Fibroblast of skin of right biceps (primary cell): Measurements from ENCODE around the gene SLC35G6.
"Not testable (repeated sequence)": the region's sequence is repeated elsewhere in the genome, so short reads cannot be mapped to it uniquely, and the experiment has no call there.

Experiments used
- DNase-seq: peaks from one replicate; pipeline ENCODE4 v3.0.0-alpha.2; 2013

SLC35G6 gene

GRCh38 chr17:7479213-7480088 lies 1.8 kb upstream of the SLC35G6 start, which contains the start of gene ZBTB4:
Gene ZBTB4, minus strand, starts transcription at chr17:7479631. Its CDS starts 12,830 bp downstream, at chr17:7466801.
- peak; percentile 60 for DNase-seq

GRCh38 chr17:7480089-7480384 lies 1.2 kb upstream of the SLC35G6 start:
- no peak for DNase-seq

GRCh38 chr17:7481842-7482741 lies 846 bp downstream of the SLC35G6 start:
- DNase-seq, result not testable (repeated sequence)

- not testable (repeated sequence) for DNase-seq
Observed at GRCh38 chr17:7482742-7483088, 1.5 kb downstream of the SLC35G6 start.

- peak; percentile 95 for DNase-seq
Observed at GRCh38 chr17:7483255-7484066, 2.2 kb downstream of the SLC35G6 start.

- DNase-seq, result peak; percentile 97
Observed at GRCh38 chr17:7484067-7484918, 3.0 kb downstream of the SLC35G6 start, which contains the start of gene POLR2A. Gene POLR2A, plus strand, starts transcription at chr17:7484366.

GRCh38 chr17:7484919-7485377 lies 3.7 kb downstream of the SLC35G6 start:
- no peak for DNase-seq

- no peak for DNase-seq
Observed at GRCh38 chr17:7486181-7486580, 4.9 kb downstream of the SLC35G6 start.

GRCh38 chr17:7490144-7490543 lies 8.9 kb downstream of the SLC35G6 start:
- no peak for DNase-seq

GRCh38 chr17:7491583-7491982 lies 10.3 kb downstream of the SLC35G6 start:
- DNase-seq, result no peak

- DNase-seq, result no peak
Observed at GRCh38 chr17:7493941-7494340, 12.7 kb downstream of the SLC35G6 start.

- DNase-seq, result no peak
Observed at GRCh38 chr17:7495906-7496434, 14.7 kb downstream of the SLC35G6 start.

GRCh38 chr17:7496470-7497183 lies 15.4 kb downstream of the SLC35G6 start:
- DNase-seq, result no peak

GRCh38 chr17:7497228-7497627 lies 16.0 kb downstream of the SLC35G6 start:
- DNase-seq, result no peak

GRCh38 chr17:7497636-7498035 lies 16.4 kb downstream of the SLC35G6 start:
- no peak for DNase-seq

- DNase-seq, result no peak
Observed at GRCh38 chr17:7499161-7499560, 17.9 kb downstream of the SLC35G6 start.

- DNase-seq, result no peak
Observed at GRCh38 chr17:7501729-7502128, 20.5 kb downstream of the SLC35G6 start.

GRCh38 chr17:7502171-7502847 lies 21.1 kb downstream of the SLC35G6 start:
- no peak for DNase-seq

GRCh38 chr17:7502987-7503386 lies 21.7 kb downstream of the SLC35G6 start:
- DNase-seq, result no peak

- DNase-seq, result no peak
Observed at GRCh38 chr17:7503521-7503920, 22.3 kb downstream of the SLC35G6 start.
